HG03064 (cell line): ENCODE measurements around the gene MNS1.
"Not testable (repeated sequence)": the region's sequence is repeated elsewhere in the genome, so short reads cannot be mapped to it uniquely, and the experiment has no call there.

Experiments used
- ATAC-seq: cut with Tn5 transposase; IDR thresholded peaks from one replicate; pipeline ENCODE4 v1.9.1; 2021; ENCODE audit warnings: low read depth; ENCODE audit not compliant: unreplicated experiment

The MNS1 gene, protein sequence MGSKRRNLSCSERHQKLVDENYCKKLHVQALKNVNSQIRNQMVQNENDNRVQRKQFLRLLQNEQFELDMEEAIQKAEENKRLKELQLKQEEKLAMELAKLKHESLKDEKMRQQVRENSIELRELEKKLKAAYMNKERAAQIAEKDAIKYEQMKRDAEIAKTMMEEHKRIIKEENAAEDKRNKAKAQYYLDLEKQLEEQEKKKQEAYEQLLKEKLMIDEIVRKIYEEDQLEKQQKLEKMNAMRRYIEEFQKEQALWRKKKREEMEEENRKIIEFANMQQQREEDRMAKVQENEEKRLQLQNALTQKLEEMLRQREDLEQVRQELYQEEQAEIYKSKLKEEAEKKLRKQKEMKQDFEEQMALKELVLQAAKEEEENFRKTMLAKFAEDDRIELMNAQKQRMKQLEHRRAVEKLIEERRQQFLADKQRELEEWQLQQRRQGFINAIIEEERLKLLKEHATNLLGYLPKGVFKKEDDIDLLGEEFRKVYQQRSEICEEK

DNA sequence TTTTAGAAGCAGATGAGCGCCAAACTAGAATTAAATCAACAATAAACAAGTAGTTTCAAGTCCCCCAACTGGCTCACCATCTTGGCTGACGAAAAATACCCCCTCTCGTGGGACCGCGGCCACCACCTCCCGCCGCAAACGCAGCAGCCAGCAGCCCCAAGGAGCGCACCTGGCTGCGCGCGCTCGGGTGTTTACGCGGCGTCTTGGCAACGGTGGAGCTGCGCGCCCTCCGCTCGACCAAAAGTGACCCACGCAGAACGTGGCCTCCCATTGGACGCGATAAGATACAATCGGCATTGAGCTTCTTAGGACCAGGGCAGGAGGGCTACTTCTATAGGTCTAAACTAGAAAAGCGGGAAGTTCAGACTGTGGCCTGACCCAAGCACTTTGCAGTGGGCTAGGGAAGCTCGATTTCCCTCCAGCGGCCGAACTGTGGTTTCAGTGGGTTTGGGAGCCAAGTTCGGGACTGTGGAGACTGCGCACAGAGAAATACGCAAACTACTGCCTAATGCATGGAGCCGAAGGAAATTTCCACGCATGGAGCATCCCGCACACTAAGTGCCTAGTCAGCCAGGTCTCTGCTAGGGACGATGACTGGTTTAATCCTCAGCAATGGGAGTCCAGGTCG lies at the start of gene MNS1:
MNS1 (minus strand) TSS at position 245 of the 628 bp plus-strand sequence; CDS start at position 80, 165 bp downstream.
- peak; percentile 99 for ATAC-seq

DNA sequence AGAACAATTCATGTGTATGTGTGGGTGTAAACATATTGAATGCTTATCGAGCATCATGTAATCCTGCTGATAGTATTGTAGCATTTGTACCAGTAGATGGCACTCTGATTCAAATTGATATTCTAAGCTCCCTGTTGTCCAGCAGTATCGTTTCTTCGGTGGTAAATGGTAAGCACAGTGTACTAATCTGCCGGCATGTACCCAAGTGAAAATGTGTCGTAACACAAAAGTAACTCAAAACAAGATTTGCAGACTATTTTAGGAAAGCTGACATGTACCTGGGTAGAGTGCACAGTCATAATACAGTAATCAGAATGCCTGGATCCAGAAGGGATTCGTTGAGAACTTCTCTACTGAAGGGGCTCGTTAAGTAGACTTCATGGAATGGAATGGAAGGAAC lies 31.7 kb upstream of the MNS1 start:
- ATAC-seq: no peak

DNA sequence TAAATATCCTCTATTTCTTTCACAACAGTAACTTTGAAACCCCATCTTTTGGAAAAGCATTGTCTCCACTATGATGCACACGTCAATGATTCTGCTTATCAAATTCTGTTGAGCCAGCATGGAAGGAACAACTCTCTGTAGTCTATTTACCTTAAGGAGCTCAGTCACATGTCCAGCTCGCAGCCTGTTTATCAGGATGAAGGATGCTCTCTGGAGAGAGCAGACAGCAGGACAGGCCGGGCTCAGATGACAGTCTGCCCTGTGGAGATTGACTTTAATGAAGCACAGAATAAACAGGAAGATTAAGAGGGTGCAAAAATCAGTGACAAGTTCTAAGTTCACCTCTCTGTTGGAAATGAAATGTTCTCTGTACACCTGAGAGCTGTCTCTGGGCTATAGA lies 30.6 kb upstream of the MNS1 start:
- ATAC-seq: no peak

DNA sequence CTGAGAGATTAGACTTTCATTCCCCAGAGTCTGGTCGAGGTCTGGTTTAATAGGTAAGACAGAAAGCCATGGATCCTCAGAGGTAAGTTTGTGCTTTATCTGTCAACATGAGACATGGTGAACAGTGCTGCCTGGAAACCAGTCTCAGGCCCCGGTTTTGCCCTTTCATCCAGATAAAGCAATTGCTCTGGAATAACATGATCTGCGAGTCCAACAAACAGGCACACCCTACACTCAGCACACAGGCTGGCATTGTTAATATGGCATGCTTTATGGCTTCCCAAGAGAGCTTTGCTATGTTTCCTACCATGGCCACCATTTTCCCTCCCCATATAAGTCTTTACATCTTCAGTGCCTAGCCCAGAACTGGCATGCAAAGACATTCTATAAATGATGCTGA lies 30.1 kb upstream of the MNS1 start:
- no peak for ATAC-seq

DNA sequence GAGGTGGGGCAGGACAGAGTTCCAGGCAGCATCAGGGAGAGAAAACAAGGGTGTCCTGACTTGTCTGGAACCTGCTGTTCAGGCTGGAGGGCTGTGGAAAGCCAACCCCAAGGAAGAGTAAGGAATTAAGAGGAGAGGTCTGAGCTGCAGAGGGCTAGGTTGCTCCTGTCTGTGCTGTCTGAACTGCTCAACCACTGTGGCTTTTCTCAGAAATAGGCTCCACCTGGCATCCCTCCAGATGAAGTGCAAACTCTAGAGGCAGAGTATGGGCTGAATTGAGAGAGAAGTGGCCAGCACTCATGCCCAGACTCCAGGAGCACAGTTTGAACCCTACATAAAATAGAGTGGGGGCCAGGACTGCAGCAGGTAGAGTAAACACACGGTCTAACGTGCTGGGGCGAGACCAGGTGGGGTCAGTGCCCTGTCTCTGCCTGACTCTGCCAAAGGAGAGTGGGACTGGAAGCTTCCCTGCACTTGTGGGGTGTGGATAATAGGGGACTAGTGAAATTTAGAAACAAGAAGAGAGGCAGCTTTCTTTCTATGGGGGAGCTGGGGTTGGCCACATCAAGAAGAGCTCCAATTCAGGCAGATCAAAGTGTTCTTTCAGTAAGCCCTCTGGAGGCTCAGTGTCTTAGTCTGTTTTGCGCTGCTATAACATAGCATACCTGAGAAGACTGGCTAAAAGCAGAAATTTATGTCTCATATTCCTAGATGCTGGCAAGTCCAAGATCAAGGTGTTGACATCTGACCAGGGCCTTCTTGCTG lies 28.0 kb upstream of the MNS1 start:
- no peak for ATAC-seq

DNA sequence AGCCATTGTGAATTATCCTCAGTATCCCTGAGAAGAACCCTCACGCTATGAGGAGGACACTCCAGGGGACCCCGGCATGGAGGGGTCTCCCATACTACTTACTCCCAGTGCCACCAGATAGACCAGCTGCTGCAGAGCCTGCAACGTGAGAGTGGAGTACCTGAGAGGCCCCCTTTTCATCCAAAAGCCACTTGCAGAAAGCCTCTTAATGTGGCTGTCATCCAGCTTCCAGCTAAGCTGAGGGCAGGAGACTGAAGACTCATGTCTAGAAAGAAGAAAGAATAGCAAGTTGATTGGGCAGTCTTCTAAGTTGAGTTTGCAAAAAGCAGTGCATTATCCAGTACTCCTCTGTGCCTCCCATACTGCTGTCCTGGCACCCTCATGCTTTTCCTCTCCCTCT lies 27.3 kb upstream of the MNS1 start:
- no peak for ATAC-seq

DNA sequence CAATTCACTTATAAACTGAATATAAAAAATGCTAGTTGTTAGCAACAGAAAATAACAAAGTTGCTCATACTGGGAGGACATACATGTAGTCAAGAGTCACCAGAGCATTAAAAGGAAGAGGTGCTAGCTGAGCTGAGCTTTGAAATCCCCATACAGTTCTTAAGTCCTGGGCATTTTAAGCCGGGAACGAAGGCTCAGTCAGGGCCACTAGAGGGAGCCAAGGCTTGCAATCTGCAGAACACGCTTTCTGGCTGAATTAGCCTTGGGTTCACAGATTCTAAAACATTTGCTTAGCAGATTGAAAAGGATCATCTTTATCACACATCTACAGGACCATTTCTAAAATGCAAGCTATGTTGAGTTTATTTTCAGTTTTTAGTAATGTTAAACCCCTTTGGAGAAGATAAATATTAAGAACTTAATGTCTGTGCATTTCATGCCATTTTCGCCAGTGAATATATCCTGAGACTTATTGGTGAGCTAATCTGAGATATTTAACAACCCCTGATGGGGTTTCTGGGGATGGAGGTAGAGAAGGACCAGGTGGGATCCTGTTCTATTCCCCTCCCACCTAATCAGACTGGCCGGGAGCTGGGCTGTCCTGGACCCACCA lies 26.3 kb upstream of the MNS1 start:
- ATAC-seq: no peak

DNA sequence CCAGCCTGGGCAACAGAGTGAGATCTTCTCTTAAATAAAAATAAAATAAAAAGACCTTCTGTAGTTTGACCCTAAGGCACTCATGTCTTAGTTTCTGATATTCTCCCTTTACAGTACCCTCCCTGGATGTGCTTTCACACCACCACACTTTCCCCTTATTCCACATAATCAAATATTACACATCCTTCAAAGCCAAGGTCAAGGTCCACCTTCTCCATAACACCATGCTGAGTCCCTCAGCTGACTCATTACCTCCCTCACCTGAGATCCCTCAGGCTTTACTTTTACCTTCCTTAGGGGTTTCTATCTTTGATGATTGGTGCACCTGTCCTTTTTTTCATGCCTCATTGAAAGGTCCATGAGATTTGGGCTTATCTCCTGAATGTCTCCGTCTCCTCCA lies 25.5 kb upstream of the MNS1 start:
- ATAC-seq: no peak

DNA sequence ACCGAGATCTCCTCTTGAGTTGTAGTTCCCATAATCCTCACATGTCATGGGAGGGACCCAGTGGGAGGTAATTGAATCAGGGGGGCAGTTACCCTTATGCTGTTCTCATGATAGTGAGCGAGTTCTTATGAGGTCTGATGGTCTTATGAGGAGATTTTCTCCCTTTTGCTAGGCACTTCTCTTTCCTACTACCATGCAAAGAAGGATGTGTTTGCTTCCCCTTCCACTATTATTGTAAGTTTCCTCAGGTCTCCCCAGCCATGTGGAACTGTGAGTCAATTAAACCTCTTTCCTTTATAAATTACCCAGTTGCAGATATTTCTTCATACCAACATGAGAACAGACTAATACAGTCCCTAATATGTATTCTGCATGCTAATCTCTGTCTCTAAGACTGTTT lies 21.3 kb upstream of the MNS1 start:
- ATAC-seq: not testable (repeated sequence)

DNA sequence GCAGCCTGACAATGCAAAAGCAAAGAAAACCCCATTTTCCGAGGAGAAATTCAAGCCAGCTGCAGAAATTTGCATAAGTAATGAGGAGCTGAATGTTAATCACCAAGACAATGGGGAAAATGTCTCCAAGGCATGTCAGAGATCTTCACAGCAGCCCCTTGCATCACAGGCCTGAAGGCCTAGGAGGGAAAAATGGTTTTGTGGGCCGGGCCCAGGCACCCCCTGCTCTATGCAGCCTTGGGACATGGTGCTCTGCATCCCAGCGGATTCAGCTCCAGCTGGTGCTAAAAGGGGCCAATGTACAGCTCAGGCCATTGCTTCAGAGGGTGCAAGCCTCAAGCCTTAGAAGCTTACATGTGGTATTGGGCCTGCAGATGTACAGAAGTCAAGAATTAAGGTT lies 20.5 kb upstream of the MNS1 start:
- ATAC-seq: not testable (repeated sequence)

DNA sequence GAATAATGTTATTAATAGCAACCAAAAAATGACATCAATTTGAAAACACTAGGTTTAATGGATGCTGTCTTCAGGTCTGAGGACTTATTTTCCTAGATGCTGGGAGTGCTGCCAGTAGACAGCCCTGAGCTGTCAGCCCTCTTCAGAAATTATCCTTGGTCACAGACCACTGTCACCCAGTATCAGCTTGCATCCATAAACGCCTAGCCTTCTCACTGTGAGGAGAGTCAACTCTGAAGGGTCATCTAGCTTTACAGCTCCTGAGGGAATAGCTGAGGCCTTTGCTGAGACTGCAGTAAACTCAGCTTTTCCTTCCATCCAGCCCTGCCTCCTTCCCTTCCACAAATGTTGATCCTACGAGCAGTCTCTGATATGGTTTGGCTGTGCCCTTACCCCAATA lies 19.4 kb upstream of the MNS1 start:
- ATAC-seq: no peak

DNA sequence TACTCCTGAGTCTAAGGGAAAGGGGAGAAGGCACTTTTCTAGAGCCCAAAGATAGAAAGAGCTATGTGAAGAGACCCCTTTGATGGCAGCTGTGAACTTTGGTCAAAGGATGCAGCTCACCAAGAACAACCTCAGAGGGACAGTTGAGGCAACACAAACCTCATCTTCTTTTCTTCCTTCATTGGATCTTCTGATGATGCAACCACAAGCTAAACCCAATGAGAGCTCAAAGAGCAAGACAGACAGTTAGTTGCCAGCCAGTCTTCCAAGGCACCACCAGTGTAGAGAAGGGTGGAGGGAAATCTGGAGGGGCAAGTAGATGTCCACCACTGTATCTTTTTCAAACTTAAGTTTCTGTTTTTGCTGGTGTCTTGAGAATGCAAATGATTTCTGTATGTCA lies 10.4 kb upstream of the MNS1 start:
- no peak for ATAC-seq

DNA sequence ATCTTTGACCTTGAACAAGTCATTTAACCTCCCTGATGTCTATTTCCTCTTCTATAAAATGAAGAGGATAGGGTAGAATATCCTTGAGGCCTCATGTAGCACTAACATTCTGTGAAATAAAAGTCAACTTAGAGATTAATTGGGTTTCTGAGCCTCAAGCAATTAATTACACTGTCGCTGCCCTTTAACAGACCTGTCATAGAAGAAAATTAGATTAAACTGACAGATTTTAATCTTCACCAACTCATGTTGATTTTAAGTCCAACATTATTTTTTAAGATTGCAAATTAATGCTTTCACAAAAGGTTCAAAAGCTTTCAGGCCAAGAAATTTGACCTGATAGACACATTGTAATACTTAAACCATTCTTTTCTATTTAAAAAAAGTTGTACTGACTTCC lies 8.1 kb upstream of the MNS1 start:
- no peak for ATAC-seq

DNA sequence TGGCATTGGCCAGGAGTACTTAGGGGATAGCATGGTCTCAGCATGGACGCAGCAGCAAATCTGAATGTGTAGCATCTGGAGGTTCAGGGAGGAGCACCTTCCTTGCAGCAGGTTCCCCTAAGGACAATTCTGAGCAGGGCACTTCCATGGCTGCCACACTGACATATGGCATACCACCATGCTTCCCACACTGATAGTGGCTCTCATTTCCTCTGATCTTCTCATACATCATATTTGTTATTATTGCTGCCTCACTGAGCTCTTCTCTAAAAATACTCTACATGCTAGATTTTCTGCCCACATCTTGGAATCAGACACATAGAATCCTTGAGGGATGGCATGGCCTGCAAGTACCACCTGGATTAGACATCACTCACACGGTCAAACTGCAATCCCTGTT lies 7.3 kb upstream of the MNS1 start:
- no peak for ATAC-seq

DNA sequence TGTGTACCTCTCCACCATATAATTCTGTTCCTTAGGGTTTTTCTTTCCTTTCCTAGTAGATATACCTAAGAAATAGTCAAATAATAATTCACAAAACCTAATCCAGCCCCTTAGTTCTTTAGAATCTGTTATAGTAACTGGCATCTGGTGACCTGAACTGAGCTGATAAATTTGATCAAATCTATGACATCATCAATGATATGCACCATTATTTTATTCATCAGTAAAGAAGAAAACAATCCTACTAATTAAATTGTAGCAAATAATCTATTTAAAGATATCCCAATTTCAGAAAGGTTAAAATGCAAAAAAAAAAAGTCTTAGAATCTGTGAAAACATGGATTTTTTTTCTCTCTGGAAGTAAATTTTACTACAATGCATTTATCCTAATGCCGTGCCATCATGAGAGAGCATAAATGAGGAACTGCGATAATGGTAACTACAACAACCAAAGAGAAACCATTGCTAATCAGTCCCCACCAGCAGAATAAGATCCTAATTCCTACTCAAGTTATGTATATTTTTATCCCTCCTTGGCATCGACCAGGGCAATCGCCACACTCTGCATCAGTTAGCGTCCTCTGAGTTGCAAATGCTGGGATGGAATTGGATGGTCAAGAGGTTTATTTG lies 6.6 kb upstream of the MNS1 start:
- ATAC-seq: no peak

DNA sequence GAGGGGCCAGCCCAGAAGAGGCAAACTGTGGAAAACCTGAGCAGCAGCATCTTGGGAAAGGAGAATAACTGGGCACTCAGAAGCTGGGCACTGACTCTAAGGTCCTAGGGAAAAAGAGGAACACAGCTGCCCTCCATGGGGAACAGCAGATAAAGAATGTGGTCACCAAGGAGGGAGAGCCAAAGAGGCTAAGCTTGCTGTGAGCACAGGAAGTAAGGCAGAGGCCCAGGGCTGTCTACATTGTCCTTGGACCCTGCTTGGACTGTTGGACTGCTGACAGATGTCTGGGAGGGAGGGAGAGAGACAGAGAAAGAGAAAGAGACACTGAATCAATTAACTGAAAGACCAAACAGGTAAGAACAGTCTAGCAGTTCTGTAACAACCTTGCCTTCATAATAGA lies 4.5 kb upstream of the MNS1 start:
- ATAC-seq: no peak

DNA sequence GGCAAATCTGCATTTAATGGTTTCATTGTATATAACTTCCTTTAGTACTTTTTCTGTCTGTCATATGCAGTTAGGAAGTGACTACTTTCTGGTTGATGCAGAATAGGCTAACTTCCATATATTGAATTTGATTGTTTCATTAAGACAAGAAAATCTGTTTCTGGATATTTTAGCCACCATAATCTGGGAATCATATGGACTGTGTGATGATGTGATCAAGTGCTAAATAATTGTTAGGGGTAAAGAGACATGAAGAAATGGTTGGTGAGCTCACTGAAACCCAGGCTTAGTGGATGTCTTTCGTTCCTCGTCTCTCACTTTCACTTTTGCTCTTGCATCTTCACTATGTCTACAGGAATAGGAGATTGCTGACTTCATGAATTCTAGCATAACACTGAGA lies 3.5 kb upstream of the MNS1 start:
- ATAC-seq: peak; percentile 53

DNA sequence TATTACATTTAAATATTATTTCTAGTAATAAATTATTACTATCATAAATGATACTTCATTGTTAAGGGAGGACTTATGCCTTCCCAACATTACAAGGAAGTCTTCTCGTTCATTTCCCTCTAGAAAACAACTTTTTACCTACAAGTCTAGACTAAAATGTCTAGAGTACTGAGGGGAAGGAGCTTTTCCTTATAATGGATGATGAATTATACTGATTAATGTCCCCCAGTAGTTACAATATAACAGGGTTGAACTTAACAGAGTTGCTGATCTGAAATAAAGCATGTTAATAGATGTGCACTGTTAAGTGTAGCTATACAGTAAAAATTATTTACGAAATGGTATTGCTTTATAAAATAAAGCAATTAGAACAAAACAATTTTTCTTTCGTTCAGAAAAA lies 2.7 kb upstream of the MNS1 start:
- ATAC-seq: no peak

DNA sequence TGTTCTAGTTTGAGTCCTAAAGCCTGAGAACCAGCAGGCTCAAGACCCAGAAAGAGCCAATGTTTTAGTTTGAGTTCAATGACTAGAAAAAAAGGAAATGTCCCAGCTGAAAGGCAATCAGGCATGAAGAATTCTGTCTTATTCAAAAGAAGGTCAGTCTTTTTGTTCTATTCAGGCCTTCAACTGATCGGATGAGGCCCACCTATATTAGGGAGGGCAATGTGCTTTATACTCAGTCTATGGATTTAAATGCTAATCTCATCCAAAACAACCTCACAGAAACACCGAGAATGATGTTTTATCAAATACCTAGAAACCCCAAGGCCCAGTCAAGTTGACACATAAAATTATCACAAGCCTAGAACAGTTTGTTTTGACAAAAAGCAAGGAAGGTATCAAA lies 4.0 kb downstream of the MNS1 start:
- ATAC-seq: no peak

DNA sequence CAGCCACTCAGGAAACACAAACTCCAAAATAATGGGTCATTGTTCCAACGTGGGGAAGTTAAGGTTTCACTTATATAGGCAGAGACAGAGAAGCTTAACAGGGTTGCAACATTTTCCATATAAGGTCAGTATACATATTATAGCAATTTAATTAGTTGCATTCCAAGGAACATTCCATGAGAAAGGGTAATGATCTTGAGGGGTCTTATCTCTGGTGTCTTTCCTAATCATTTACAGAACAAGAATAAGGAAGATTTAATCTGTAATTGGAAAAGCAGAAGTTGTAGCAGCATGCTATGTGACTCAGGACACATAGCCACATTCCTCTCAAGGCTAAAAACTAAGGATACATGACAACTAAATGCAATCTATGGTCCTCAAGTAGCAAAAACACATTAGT lies 4.9 kb downstream of the MNS1 start:
- ATAC-seq: no peak

DNA sequence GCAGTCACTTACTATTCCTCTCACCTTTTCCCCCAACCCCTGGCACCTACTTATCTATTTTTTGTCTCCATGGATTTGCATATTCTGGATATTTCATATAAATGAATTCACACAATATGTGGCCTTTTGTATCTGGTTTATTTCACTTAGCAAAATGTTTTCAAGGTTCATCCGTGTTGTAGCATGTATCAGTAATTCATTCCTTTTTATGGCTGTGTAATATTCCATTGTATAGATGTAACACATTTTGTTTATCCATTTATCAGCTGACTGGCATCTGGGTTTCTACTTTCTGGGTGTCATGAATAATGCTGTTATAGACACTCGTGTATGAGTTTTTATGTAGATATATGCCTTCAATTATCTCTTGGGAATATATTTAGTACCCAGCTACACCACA lies 5.8 kb downstream of the MNS1 start:
- ATAC-seq: no peak
